CD14-positive monocyte (primary cell): ENCODE data around the gene TARS3. TPM values are rescaled to one million over a fixed set of nuclear protein-coding genes. Genes with fewer than 3 reads are reported as not detected.
"Not testable (repeated sequence)": the region's sequence is repeated elsewhere in the genome, so short reads cannot be mapped to it uniquely, and the experiment has no call there.

Experiments
- DNase-seq, 3 donors: peaks; one replicate each; pipeline ENCODE4 v3.0.0-alpha.2; 2011 to 2022
- H2AFZ ChIP-seq: 2 replicates; pipeline ENCODE4 v1.6.0; 2012; ENCODE audit warnings: mild to moderate bottlenecking, low read depth, low read length, inconsistent platforms; ENCODE audit not compliant: insufficient read depth, poor library complexity, severe bottlenecking
- H3K27ac ChIP-seq, 2 donors: 1 replicate in 1 of 2; 2 replicates in 1 of 2; pipeline ENCODE4 v1.5.1; 2012 to 2013; ENCODE audit warnings: low read length in 2 of 2, control low read depth in 1 of 2, inconsistent platforms in 1 of 2, low read depth in 1 of 2, mild to moderate bottlenecking in 1 of 2
- H3K27me3 ChIP-seq, 2 donors: one replicate each; pipeline versions ENCODE4 v1.6.0 to v1.6.1; 2011 to 2013; ENCODE audit warnings: low read length in 2 of 2; ENCODE audit not compliant: control insufficient read depth in 2 of 2, insufficient read depth in 2 of 2
- H3K36me3 ChIP-seq, 2 donors: replicated peaks in 1 of 2; 1 replicate in 1 of 2; 2 replicates in 1 of 2; pipeline versions ENCODE4 v1.5.1 to v1.6.1; 2012 to 2013; ENCODE audit warnings: low read length in 2 of 2, control low read depth in 1 of 2, inconsistent platforms in 1 of 2, mild to moderate bottlenecking in 1 of 2; ENCODE audit not compliant: insufficient read depth in 2 of 2, control insufficient read depth in 1 of 2
- H3K4me1 ChIP-seq, 2 donors: 1 replicate in 1 of 2; 2 replicates in 1 of 2; pipeline versions ENCODE4 v1.5.1 to v1.6.1; 2012 to 2013; ENCODE audit warnings: low read length in 2 of 2, control low read depth in 1 of 2, inconsistent platforms in 1 of 2, mild to moderate bottlenecking in 1 of 2, moderate library complexity in 1 of 2; ENCODE audit not compliant: insufficient read depth in 2 of 2, control insufficient read depth in 1 of 2
- H3K4me2 ChIP-seq: replicated peaks from 2 replicates; pipeline ENCODE3; 2012; ENCODE audit warnings: low read length, moderate library complexity, mild to moderate bottlenecking; ENCODE audit not compliant: poor library complexity, severe bottlenecking; ENCODE audit errors: extremely low read depth
- H3K4me3 ChIP-seq, 3 experiments: fragments of 200-600 bp in 1 of 3; sonication (generic) in 1 of 3; replicated peaks in 1 of 3; 1 replicate in 2 of 3; 2 replicates in 1 of 3; pipeline ENCODE4 v1.5.1; 2011 to 2013; ENCODE audit warnings: low read length in 3 of 3, mild to moderate bottlenecking in 3 of 3, control low read depth in 2 of 3, low read depth in 2 of 3, inconsistent platforms in 1 of 3, moderate library complexity in 1 of 3
- H3K79me2 ChIP-seq: 2 replicates; pipeline ENCODE4 v1.6.0; 2012; ENCODE audit warnings: mild to moderate bottlenecking, control low read depth, inconsistent platforms, low read length, moderate library complexity; ENCODE audit not compliant: insufficient read depth
- H3K9ac ChIP-seq: 2 replicates; pipeline ENCODE4 v1.6.0; 2017; ENCODE audit warnings: low read length, mild to moderate bottlenecking; ENCODE audit not compliant: insufficient read depth, poor library complexity, severe bottlenecking
- H3K9me3 ChIP-seq, 2 donors: replicated peaks in 1 of 2; 1 replicate in 1 of 2; 2 replicates in 1 of 2; pipeline versions ENCODE4 v1.5.1 to v1.6.1; 2012 to 2013; ENCODE audit warnings: low read length in 2 of 2, control low read depth in 1 of 2; ENCODE audit not compliant: control insufficient read depth in 1 of 2, insufficient read depth in 1 of 2
- H4K20me1 ChIP-seq: 2 replicates; pipeline ENCODE4 v1.6.0; 2012; ENCODE audit warnings: mild to moderate bottlenecking, low read length, control low read depth, moderate library complexity; ENCODE audit not compliant: insufficient read depth
- H3K27ac Mint-ChIP-seq, 7 donors: one replicate each; pipeline ENCODE4 v1.8.0; 2020; ENCODE audit warnings: mild to moderate bottlenecking in 7 of 7, mixed read lengths in 7 of 7, moderate library complexity in 6 of 7, inconsistent platforms in 2 of 7
- H3K27me3 Mint-ChIP-seq, 3 donors: one replicate each; pipeline ENCODE4 v1.8.0; 2021 to 2022; ENCODE audit warnings: low read depth in 3 of 3, mild to moderate bottlenecking in 3 of 3, mixed read lengths in 3 of 3, moderate library complexity in 3 of 3, inconsistent platforms in 1 of 3
- H3K36me3 Mint-ChIP-seq, 2 donors: one replicate each; pipeline ENCODE4 v1.8.0; 2020; ENCODE audit warnings: mixed read lengths in 2 of 2, inconsistent platforms in 1 of 2, mild to moderate bottlenecking in 1 of 2
- H3K4me1 Mint-ChIP-seq: one replicate; pipeline ENCODE4 v1.8.0; 2020; ENCODE audit warnings: mild to moderate bottlenecking, mixed read lengths
- H3K4me3 Mint-ChIP-seq, 2 donors: one replicate each; pipeline ENCODE4 v1.8.0; 2020; ENCODE audit warnings: mild to moderate bottlenecking in 2 of 2, mixed read lengths in 2 of 2, moderate library complexity in 1 of 2
- H3K9me3 Mint-ChIP-seq, 7 donors: one replicate each; pipeline ENCODE4 v1.8.0; 2020 to 2022; ENCODE audit warnings: mixed read lengths in 7 of 7, mild to moderate bottlenecking in 6 of 7, moderate library complexity in 6 of 7, inconsistent platforms in 2 of 7
- WGBS: methylation state at CpG from one replicate; pipeline ENCODE4 v1.1.5; 2013; ENCODE audit warnings: missing lambda C conversion rate; ENCODE audit not compliant: insufficient coverage; 5-methylcytosine and 5-hydroxymethylcytosine counted together
- intact Hi-C, 2 donors: fragments of 100-400 bp; cut with micrococcal nuclease; formaldehyde crosslinking; loops; one replicate each; pipeline versions ENCODE4 v1.15.0 to v1.15.1; 2023
- polyA plus RNA-seq, 3 donors: library from polyadenylated mRNA; depleted of rRNA in 1 of 3; unstranded in 2 of 3; stranded (reverse) in 1 of 3; fragments of 300-500 nt in 2 of 3; fragments of >200 nt in 1 of 3; fragmentation: Illumina TruSeq in 2 of 3; gene quantifications; 1 replicate in 2 of 3; 2 replicates in 1 of 3; pipeline ENCODE4 v1.2.3, GENCODE V29; 2012 to 2021
- TF ChIP-seq, protein P1 (sequence below): fragments of 200-600 bp; IDR thresholded peaks from one replicate; pipeline ENCODE4 v1.8.0; 2022; ENCODE audit warnings: antibody characterized with exemption, mild to moderate bottlenecking

The TARS3 gene
- polyA plus RNA-seq, 3 donors, result 1.3 to 2.4 (median 1.8) TPM

DNA sequence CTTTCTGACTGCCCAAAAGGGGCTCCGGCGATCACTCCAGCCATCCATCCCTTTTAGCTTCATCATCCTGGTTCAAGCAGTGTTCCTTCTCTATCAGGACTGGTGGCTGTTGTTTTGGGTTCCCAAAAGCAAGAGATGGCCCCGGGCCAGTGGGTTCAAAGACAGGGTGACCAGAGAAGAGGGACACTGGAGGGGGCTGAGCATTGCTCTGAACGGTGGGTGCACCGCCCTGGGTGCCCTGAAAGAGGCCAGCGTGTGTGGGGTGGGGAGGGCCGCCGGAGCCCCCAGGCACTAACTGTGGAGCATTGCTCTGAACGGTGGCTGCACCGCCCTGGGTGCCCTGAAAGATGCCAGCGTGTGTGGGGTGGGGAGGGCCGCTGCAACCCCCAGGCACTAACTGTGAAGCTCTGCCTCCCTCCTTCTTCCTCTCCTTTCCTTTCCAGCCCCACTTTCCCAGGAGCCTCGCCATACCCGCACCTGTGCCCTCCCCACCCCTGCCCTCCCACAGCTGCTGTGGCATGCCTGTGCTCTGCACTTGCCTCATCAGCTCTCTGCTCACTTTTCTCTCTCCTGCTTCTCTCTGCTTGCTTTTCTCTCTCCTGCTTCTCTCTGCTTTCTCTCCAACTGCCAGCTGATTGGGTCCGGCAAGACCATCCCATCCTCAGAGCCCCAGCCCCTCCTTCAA is 41.6 kb upstream of the TARS3 start:
- H3K9me3 ChIP-seq, result peaks cover 0 to 19% of the 10 kb centered on the region in 2 donors
- Mint-ChIP-seq H3K9me3 (peaks cover 4 to 20% (median 14%) of the 10 kb centered on the region in 7 donors), H3K4me3 (no peak overlapping the region), H3K36me3 (no peaks in the 10 kb centered on the region), H3K27me3 (peaks cover 0 to 2% (median 0%) of the 10 kb centered on the region in 3 donors), H3K4me1 (no peaks in the 10 kb centered on the region), H3K27ac (peak overlapping the region in 1 of 7 donors; percentile 3)
- H2AFZ ChIP-seq, result no peak overlapping the region
- H3K27me3 ChIP-seq, result no peaks in the 10 kb centered on the region
- no peak overlapping the region for H3K9ac ChIP-seq
- H3K79me2 ChIP-seq, result no peaks in the 10 kb centered on the region
- H4K20me1 ChIP-seq, result no peaks in the 10 kb centered on the region
- TF ChIP-seq, protein P1, sequence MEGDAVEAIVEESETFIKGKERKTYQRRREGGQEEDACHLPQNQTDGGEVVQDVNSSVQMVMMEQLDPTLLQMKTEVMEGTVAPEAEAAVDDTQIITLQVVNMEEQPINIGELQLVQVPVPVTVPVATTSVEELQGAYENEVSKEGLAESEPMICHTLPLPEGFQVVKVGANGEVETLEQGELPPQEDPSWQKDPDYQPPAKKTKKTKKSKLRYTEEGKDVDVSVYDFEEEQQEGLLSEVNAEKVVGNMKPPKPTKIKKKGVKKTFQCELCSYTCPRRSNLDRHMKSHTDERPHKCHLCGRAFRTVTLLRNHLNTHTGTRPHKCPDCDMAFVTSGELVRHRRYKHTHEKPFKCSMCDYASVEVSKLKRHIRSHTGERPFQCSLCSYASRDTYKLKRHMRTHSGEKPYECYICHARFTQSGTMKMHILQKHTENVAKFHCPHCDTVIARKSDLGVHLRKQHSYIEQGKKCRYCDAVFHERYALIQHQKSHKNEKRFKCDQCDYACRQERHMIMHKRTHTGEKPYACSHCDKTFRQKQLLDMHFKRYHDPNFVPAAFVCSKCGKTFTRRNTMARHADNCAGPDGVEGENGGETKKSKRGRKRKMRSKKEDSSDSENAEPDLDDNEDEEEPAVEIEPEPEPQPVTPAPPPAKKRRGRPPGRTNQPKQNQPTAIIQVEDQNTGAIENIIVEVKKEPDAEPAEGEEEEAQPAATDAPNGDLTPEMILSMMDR, result no peak
- no peak overlapping the region for H3K27ac ChIP-seq
- no peak overlapping the region for H3K4me2 ChIP-seq
- 96% methylated on average over 8 of the region's 15 CpGs for WGBS
- intact Hi-C loops, result loop anchor here in 1 of 2 donors (10.0 kb wide), 1 partner anchor 1971 kb away; no protein-coding TSS in a partner anchor
- H3K4me3 ChIP-seq, result no peak overlapping the region
- DNase-seq, result no peak
- no peaks in the 10 kb centered on the region for H3K4me1 ChIP-seq
- no peaks in the 10 kb centered on the region for H3K36me3 ChIP-seq

DNA sequence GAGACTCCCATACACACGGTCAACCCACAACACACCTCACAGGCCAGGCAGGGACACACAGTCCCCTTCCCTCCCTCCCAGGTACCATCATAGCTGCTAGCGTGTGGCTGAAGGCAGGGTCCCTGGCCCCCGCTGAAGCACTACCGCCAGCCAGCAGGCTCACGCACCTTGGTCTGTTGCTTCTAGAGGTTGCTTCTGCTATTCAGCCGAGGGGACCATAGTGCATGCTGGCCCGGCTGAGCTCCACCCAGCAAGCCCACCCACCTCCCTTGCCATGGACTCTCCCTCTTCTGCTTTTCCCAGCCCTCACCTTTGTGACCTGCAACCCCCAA is 41.0 kb upstream of the TARS3 start:
- H3K4me3 Mint-ChIP-seq, H3K36me3 Mint-ChIP-seq, H3K79me2 ChIP-seq, H3K36me3 ChIP-seq, H3K4me2 ChIP-seq, DNase-seq, H3K27me3 ChIP-seq, H3K9ac ChIP-seq, H3K27ac Mint-ChIP-seq, H2AFZ ChIP-seq, H3K4me1 ChIP-seq, H3K4me3 ChIP-seq, H3K27ac ChIP-seq, H3K27me3 Mint-ChIP-seq, H3K4me1 Mint-ChIP-seq, H4K20me1 ChIP-seq: not testable (repeated sequence)
- H3K9me3 Mint-ChIP-seq, result peaks cover 4 to 20% (median 14%) of the 10 kb centered on the region in 7 donors
- intact Hi-C loops, result loop anchor here in 1 of 2 donors (10.0 kb wide), 1 partner anchor 1971 kb away; no protein-coding TSS in a partner anchor
- H3K9me3 ChIP-seq, result peaks cover 0 to 19% of the 10 kb centered on the region in 2 donors
- 96% methylated on average over 5 of the region's 7 CpGs for WGBS

DNA sequence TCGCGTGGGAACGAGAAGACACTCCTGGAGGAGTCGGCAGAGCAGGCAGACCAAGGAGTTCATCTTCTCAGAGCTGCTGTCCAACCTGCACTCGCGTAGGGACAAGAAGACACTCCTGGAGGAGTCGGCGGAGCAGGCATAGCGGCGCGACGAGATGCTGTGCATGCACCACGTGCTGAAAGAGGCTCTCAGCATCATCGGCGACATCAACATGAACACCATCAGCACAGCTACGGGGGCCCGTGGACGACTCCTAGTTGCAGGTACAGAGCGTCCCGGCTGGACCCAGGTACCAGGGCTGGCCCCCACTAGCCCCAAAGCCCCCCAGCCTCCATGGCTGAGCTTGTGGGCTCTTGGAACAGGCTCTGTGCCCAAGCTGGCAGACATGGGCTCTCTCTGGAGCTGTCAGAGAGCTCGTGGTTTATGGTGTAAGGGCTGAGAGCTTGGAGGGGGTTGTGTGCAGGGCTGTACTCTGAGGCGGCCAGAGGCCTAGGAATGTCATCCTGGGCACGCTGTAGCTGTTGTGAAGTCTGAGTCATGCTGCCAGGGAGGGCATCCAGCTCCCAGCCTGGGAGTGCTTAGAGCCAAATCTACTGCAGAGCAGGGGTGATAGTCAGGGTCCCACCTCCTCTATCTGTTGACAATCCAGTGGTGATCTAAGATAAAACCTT is 40.5 kb upstream of the TARS3 start:
- not testable (repeated sequence) for H3K36me3 ChIP-seq, H3K4me1 ChIP-seq, H3K4me1 Mint-ChIP-seq, H3K79me2 ChIP-seq, H3K27me3 Mint-ChIP-seq, H3K27me3 ChIP-seq, H3K4me2 ChIP-seq, DNase-seq, H2AFZ ChIP-seq, H3K36me3 Mint-ChIP-seq, H3K4me3 ChIP-seq, H3K27ac Mint-ChIP-seq, H3K9ac ChIP-seq, H4K20me1 ChIP-seq, H3K27ac ChIP-seq, H3K4me3 Mint-ChIP-seq
- peaks cover 0 to 19% of the 10 kb centered on the region in 2 donors for H3K9me3 ChIP-seq
- peaks cover 4 to 20% (median 14%) of the 10 kb centered on the region in 7 donors for H3K9me3 Mint-ChIP-seq
- WGBS, result 91% methylated on average over 14 of the region's 23 CpGs
- intact Hi-C loops, result loop anchor here in 1 of 2 donors (10.0 kb wide), 1 partner anchor 1970 kb away; no protein-coding TSS in a partner anchor

DNA sequence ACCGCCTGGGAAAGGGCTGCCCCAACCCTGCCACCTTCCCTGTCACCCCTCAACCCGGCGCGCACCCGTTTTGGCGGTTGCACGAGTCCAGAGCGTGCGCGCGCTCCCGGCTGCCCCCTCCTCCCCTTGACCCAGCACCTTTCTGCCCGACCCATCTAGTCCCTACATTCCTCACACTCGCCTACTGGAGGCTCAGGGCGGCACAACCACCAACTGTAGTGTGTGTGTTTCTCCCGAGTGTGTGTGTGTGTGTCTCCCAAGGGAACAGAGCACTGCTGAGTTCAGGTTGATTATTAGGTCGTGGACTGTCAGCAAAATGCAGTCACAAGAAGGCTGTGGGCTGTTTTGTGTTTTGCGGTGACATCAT is 22.4 kb upstream of the TARS3 start:
- WGBS, result no CpG with 5 or more reads among the region's 18 CpGs
- not testable (repeated sequence) for DNase-seq

More for the DNA sequence above, 22.4 kb upstream of the TARS3 start:
- H3K36me3 Mint-ChIP-seq, H4K20me1 ChIP-seq, H3K79me2 ChIP-seq, H3K27ac ChIP-seq, H3K4me1 Mint-ChIP-seq, intact Hi-C loops, H3K27me3 Mint-ChIP-seq, H3K27me3 ChIP-seq, H3K4me2 ChIP-seq, H2AFZ ChIP-seq, H3K9ac ChIP-seq, H3K4me1 ChIP-seq, H3K27ac Mint-ChIP-seq, H3K36me3 ChIP-seq: not testable (repeated sequence)
- peak overlapping the region in 1 of 3 experiments; percentile 14 for H3K4me3 ChIP-seq
- H3K9me3 ChIP-seq, result peaks cover 0 to 12% of the 10 kb centered on the region in 2 donors
- peak overlapping the region; percentile 80 for H3K4me3 Mint-ChIP-seq
- H3K9me3 Mint-ChIP-seq, result peaks cover 6 to 24% (median 13%) of the 10 kb centered on the region in 7 donors
